Liver (tissue), 3 donors: ENCODE measurements around the gene POLL.

Experiments
- FOXA2 ChIP-seq: IDR thresholded peaks from 2 replicates; pipeline ENCODE4 v1.6.1; 2016; ENCODE audit warnings: antibody characterized with exemption
- RAD21 ChIP-seq, 2 donors: IDR thresholded peaks; 2 replicates each; pipeline ENCODE4 v1.6.1; 2016; ENCODE audit warnings: antibody characterized with exemption in 2 of 2, mild to moderate bottlenecking in 2 of 2
- RXRA ChIP-seq, 2 donors: IDR thresholded peaks; 2 replicates each; pipeline ENCODE4 v1.6.1; 2017 to 2018; ENCODE audit warnings: antibody characterized with exemption in 2 of 2, mild to moderate bottlenecking in 1 of 2
- SP1 ChIP-seq: IDR thresholded peaks from 2 replicates; pipeline ENCODE4 v1.6.1; 2018; ENCODE audit warnings: antibody characterized with exemption, mild to moderate bottlenecking
- TF ChIP-seq, protein P1 (sequence below): fragments of 150-350 bp; IDR thresholded peaks from 2 replicates; pipeline ENCODE4 v1.5.1; 2017; ENCODE audit warnings: improper control_type of control experiment, low read depth, low read length; ENCODE audit not compliant: missing input control
- TF ChIP-seq, protein P2 (sequence below): IDR thresholded peaks from 2 replicates; pipeline ENCODE4 v1.6.1; 2016; ENCODE audit warnings: antibody characterized with exemption
- TF ChIP-seq, protein P3 (sequence below): IDR thresholded peaks from 2 replicates; pipeline ENCODE4 v1.6.1; 2016; ENCODE audit warnings: antibody characterized with exemption, mild to moderate bottlenecking
- donor health status: healthy.
- donor health status: healthy.

DNA sequence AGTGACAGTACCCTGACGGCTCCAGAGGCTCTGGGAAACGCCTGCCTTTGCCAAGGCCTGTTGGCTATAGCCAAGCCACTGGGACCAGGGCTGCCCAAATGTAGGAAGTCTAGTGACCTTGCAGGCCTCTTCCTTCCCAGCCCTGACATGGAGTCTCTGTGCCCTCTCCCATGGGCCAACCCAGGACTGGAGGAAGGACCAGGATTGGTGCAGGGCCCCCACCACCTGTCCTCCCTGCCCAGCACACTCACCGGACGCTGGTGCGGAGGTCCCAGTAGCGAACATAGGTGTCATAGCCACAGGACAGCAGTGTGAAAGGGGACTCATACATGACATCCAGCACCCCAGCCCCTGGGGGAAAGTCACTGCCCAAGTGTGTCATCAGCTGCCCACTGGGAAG is 24.0 kb upstream of the POLL start:
- TF ChIP-seq RXRA (IDR thresholded peaks at IDR 0.05) (no peak), FOXA2 (no peak), RAD21 (IDR thresholded peaks at IDR 0.05) (no peak), SP1 (no peak)
- TF ChIP-seq, protein P1, sequence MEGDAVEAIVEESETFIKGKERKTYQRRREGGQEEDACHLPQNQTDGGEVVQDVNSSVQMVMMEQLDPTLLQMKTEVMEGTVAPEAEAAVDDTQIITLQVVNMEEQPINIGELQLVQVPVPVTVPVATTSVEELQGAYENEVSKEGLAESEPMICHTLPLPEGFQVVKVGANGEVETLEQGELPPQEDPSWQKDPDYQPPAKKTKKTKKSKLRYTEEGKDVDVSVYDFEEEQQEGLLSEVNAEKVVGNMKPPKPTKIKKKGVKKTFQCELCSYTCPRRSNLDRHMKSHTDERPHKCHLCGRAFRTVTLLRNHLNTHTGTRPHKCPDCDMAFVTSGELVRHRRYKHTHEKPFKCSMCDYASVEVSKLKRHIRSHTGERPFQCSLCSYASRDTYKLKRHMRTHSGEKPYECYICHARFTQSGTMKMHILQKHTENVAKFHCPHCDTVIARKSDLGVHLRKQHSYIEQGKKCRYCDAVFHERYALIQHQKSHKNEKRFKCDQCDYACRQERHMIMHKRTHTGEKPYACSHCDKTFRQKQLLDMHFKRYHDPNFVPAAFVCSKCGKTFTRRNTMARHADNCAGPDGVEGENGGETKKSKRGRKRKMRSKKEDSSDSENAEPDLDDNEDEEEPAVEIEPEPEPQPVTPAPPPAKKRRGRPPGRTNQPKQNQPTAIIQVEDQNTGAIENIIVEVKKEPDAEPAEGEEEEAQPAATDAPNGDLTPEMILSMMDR = no peak
- TF ChIP-seq, protein P2, sequence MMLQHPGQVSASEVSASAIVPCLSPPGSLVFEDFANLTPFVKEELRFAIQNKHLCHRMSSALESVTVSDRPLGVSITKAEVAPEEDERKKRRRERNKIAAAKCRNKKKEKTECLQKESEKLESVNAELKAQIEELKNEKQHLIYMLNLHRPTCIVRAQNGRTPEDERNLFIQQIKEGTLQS = no peak
- TF ChIP-seq, protein P3, sequence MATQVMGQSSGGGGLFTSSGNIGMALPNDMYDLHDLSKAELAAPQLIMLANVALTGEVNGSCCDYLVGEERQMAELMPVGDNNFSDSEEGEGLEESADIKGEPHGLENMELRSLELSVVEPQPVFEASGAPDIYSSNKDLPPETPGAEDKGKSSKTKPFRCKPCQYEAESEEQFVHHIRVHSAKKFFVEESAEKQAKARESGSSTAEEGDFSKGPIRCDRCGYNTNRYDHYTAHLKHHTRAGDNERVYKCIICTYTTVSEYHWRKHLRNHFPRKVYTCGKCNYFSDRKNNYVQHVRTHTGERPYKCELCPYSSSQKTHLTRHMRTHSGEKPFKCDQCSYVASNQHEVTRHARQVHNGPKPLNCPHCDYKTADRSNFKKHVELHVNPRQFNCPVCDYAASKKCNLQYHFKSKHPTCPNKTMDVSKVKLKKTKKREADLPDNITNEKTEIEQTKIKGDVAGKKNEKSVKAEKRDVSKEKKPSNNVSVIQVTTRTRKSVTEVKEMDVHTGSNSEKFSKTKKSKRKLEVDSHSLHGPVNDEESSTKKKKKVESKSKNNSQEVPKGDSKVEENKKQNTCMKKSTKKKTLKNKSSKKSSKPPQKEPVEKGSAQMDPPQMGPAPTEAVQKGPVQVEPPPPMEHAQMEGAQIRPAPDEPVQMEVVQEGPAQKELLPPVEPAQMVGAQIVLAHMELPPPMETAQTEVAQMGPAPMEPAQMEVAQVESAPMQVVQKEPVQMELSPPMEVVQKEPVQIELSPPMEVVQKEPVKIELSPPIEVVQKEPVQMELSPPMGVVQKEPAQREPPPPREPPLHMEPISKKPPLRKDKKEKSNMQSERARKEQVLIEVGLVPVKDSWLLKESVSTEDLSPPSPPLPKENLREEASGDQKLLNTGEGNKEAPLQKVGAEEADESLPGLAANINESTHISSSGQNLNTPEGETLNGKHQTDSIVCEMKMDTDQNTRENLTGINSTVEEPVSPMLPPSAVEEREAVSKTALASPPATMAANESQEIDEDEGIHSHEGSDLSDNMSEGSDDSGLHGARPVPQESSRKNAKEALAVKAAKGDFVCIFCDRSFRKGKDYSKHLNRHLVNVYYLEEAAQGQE = no peak
